T-helper 9 cell (primary cell): ENCODE results near the gene ELFN2.
"Not testable (repeated sequence)": the region's sequence is repeated elsewhere in the genome, so short reads cannot be mapped to it uniquely, and the experiment has no call there.

ENCODE experiments used
- DNase-seq: peaks from one replicate; pipeline ENCODE4 v3.0.0-alpha.2; 2020

Gene ELFN2

DNA sequence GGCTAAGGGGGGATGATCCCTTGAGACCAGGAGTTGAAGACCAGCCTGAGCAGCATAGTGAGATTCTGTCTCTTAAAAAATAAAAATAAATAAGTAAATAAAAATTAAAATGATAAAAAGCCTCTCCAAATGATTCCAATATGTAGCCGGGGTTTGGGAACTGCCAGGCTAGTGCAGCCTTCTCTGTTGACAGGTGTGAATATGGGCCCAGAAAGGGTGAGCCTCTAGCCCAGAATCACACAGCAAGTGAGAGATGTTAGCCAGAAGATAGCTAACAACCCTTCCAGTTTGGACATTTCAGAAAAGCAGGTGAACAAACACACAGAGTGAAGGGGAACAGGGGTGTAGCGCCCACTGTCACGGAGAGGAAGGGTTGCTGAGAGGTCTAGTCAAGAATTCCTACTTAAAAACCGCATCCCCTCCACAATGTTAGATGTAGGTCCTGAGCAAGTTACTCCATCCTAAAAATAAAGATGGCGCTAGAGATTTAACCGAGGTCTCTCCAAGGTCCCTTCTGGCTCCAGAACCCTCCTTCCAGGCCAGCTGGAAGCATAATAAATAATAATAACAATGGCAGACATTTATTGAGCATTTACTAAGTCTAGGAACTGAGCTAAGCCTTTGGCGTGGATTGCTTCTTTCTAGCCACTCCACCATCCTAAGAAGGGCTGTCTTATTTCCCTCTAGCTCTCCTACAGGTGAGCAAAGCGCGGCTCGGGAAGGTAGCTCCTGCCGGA lies 93.4 kb downstream of the ELFN2 start:
- DNase-seq, result no peak

DNA sequence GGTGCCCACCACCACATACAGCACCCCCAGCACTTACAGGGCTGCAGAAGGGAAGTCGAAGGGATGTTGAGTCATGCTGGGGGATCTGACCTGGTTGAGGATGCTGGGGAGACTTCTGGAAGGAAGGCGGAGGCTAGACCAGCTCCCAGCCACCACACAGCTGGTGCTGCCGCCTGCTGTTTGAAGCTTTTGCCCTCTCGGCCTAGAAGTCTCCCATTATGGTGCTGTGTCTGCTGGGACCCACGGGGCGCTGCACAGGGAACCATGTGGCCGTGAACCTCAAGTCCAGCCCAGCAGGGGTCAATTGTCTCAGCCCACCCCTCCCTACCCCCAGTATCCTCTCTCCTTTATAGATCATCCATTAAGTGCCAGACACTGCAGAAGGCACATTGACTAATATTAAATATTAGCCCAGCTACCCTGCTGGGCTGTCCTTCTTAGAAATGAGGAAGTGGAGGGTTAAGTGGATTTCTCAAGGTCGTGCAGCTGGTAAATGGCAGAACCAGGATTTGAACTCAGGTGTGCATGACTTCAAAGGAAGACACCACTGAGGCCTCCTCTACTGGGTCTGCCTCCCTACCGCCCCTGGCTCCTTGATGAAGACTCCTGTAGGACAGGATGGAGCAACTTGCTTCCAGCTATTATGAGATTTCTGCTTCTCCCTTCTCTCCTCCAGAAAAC lies 95.3 kb downstream of the ELFN2 start:
- no peak for DNase-seq

DNA sequence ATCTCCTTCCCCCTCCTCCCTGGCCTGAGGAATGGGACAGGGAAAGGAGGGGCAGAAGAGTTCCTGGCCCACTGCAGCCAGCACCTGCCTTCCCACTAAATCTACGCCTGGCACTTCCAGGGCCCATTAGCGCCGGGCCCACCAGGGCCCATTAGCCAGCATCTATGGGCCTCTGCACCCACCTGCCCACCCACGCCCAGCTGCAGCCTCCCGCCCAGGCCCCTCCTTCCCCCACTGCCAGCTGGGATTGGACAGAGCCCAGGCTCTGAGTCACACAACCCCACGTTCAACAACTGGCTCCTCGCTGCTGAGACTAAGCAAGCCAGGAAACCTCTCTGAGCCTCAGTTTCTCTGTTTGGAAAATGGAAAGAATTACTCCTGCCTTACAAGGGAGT lies 96.2 kb downstream of the ELFN2 start:
- DNase-seq, result no peak

DNA sequence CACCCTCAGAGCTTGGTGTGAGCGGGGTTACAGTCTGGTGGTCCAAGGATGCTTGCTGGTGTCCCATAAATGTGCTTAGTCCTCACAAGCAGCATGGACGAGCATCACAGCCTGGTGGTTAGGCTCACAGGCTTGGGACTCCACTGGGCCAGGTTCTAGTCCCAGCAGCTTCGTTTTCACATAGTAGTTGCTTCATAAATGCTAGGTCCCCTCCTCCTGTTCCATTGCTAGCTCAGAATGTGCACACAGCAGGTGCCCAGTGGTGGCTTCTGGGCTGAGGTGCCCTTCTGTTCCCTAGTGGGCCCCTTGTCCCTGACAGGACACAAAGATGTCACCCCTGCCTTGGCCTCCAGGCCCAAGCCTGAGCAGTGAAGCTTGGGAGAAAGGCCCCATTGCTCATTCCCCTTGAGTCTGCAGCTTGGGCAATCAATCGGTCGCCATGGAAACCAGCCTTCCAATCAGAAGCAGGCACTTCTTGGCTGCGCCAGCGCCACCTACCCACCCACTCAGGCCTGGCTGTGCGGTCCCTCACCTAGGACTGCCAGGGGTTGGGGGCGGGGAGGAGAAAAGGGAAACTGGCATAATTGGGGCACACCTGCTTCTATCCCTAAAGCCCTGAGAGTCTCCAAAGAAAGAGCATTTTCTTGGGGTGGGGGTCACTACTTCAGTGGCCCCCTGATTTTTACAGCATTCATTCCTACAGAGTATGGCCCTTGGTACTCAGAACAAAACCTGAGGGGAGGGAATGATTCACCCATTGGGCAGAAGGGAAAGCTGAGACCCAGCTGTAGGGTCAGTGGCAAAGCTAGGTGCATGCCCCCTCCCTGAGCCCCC lies 96.9 kb downstream of the ELFN2 start:
- no peak for DNase-seq

DNA sequence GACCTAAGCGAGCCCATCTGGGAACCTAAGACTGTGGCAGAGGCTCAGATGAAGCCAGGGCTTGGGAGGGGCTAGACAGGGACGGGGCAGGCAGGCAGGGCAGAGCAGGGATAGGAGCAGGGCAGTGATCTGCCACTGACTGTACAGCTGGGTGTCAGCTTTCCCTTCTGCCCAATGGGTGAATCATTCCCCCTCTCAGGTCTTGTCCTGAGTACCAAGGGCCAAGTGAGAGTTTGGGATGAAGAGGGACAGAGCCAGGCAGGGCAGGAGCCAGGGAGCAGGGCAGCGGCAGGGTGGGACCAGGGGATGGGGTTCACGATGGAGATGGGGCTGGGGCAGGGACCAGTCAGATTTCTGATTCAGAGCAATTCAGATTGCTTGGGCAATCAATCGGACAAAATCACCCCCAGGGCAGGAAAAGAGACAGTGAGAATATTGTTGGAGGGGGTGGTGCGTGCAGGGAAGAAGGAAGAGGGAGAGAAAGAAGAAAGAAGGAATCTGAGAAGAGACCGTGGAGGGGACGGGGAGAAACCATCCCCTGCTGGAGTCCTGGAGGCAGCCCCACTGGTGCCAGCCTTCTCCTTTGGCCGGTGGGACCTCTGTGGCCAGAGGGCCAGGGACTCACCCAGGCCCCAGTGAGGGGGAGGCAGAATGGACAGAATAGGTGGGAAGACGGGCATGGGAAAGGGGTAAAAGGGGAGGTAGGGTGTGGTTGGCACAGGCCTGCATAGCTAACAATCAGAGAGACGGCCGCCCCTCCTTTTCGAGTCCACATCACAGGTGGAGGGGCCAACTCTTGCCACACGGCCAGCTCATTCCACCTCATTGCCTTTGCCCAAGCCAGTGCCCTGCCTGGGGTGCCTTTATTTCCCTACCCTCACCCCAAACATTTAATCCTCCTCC lies 97.8 kb downstream of the ELFN2 start:
- DNase-seq, result no peak

DNA sequence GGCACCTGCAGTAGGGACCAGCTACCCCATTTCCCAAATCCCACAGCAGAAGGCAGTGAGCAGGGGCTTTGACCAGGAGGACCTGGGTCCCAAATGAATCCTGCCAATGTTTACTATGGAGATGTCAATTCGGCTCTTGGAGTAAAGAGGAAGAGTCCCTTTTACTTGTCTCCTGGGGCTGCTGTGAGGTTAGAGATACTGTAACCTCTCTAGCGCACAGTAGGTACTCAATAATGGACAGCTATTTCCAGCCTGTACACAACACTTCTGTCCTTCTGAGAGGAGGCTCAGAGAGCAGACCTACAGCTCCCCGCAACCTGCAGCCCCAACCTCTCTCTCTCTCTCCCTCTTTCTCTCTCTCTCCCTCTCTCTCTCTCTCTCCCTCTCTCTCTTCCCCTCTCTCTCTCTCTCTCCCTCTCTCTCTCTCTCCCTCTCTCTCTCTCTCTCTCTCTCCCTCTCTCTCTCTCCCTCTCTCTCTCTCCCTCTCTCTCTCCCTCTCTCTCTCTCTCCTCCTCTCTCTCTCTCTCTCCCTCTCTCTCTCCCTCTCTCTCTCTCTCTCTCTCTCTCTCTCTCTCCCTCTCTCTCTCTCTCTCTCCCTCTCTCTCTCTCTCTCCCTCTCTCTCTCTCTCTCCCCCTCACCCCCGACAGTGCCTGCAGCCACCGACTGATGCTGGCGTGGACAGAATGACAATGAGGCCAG lies 98.6 kb downstream of the ELFN2 start:
- DNase-seq, result not testable (repeated sequence)

DNA sequence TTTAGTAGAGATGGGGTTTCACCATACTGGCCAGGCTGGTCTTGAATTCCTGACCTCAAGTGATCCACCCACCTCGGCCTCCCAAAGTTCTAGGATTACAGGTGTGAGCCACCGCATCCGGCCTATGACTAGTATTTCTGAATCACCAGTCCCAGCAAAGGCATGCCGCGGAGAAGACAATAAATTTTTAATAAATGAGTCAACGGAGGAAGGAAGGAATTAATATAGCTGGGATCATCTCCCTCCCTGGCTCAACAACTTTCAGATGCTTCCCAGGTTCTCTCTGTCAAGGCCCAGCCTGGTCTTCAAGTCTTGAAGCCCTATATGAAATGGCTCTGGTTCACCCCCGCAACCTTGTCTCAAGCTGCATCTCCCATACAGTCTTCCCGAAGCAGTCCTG lies 99.3 kb downstream of the ELFN2 start:
- DNase-seq, result no peak

DNA sequence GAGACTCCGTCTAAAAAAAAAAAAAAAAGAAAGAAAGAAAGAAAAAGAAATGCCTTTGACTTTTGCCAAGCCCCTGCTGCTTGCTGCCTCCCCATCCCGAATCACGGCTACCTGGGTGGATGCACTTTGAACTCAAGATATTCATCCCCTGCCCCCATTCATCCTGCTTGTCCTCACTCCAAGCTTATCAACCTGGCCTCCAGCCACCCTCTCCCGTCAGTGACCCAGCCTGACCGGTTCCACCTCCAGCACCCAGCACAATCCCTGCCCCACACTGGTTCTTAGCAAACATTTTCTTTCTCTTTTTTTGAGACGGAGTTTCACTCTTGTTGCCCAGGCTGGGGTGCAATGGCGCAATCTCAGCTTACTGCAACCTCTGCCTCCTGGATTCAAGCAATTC lies 100.6 kb downstream of the ELFN2 start:
- DNase-seq, result no peak

DNA sequence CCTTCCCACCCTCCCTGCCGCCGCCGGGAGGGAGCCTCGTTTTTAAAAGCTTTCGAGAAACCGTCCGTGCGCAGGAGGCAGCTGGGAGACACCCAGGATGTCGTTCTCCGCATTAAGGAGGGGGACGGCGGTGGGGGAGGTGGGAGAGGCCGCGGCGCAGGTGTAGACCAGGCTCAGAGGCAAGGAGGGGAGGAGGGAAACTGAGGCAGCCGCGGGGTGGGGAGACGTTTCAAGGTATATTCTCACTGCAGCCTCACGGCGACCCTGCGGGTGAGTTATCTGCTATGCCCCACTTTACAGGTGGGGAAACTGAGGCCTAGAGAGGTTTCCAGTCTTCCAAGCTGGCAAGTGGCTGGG lies 102.3 kb downstream of the ELFN2 start:
- DNase-seq, result no peak

DNA sequence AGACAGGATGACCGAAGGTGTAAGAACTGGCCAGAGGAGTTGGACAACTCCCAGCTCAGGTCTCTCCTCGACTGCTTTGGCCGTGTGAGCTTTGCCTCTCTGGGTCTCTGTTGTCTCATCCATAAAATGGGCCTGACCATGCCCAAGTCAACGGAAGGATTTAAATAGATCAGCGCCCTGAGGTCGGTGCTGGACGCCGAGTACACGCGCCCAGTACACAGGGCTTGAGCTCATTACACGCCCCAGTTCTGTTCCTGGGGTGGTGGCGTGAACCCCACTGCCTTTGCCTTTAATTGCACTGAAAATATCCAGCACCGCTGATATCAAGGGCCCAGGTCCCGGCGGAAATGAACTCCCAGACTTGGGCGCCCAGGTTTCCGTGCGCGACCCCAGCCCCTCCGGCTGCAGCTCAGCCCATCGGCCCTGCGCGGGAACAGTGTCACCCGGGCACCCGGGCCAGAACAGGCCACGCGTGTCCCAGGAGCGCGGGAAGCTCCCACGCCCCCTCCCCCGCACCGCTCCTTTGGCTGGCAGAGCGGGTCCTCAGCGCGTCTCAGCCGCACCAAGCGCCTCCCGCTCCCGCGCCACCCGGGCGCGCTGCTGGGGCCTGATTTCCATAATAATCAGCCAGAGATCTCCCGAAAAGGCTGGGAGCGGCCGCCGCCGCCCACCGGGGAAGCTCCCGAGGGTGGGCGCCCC lies 102.8 kb downstream of the ELFN2 start:
- DNase-seq, result no peak

DNA sequence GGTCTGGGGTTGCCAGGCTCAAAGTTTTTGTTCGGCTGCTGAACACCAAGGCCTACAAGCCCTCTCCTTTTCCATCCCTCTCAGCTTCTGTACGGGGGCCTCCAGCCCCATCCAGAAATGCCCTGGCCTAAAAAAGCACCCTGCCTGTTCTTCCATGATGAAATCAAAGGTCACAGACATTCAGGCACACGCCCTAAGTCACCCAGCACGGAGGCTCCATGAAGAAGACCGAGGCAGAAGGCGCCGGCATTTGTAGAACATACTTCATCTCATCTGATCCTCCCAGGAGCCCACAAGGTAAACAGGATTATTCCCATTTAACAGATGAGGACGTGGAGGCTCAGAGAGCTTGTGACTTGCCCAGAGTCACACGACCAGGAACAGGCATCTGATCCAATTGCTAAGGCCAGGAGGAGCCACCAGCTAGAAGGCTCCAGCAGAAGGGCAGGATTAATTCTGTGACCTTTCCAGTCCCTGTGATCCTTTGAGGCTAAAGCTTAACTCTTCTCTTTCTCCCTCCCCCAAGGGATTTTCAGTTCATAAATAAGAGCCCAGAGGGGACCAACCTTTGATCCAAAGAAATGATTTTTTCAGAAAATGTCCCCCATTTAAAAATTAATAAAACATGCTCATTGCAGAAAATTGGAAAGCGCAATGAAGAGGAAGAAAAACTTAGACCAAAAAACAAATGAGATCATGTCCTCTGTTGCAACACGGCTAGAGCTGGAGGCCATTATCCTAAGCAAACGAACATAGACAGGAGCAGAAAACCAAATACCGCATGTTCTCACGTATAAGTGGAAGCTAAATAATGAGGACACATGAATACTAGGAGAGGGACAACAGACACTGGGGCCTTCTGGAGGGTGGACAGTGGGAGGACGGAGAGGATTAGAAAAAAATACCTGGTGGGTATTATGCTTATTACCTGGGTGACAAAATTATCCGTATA lies 106.3 kb downstream of the ELFN2 start:
- no peak for DNase-seq

DNA sequence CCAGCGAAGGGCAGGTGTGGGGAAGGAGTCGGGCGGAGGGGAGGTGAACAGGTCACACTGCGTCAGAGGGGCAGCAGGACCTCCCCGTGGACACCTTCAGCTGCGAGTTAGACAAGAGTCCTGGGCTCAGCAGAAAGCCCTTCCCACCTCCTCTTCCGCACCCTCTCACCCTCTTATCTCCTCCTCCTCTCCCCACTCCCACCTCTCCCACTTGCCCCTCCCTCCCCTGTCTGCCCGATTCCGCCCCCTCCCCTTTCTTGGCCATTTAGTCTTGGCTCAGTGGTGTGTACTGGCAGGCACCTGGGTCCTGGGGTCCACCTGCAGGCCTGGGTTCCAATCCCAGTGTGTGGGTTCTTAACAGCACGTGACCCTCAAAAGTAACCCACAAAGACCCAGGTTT lies 107.8 kb downstream of the ELFN2 start:
- DNase-seq, result no peak

DNA sequence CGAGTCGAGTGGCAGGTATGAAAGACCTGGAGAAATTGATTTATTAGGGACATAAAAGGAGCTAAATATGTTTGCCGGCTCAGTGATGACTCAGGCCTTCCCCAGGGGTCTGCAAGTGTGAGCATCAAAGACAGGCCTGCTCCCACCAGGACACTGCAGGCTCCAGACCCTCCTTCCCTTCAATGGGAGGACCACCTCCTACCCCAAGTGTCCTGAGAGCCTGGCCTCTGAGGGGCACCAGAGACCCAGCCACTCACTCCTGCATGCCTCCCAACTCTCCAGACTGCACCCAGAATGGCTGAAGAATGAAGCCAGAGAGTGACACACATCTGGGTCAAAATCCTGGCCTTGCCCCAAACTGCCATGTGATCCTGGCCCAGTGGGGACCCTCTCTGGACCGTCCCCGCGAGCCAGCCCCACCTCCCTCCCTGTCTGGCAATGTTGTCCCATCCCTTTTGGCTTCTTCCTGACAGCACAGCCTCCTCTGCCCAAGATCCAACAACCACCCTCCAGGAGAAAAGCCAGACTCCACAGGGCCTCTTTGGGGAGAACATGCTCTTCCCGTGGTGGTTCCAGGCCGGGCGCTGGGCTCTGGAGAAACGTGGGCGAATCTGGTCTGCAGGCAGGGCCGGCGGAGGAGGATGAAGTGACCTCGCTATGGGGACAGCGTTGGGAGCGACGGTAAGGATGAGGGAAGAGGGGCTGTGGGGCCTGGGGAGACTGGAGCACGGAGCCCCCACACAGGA lies 108.7 kb downstream of the ELFN2 start:
- no peak for DNase-seq
